ENCODE results near the gene PSMD1. TPM values are rescaled to one million over a fixed set of nuclear protein-coding genes. Genes with fewer than 3 reads are reported as not detected.
"Not testable (repeated sequence)": the region's sequence is repeated elsewhere in the genome, so short reads cannot be mapped to it uniquely, and the experiment has no call there.

Gene PSMD1
- total RNA-seq, 1 experiment from 2014 or later, result 92.1 TPM

GRCh38 chr2:231084565-231084964, 27.9 kb downstream of the PSMD1 start:
- no peaks in the 10 kb centered on the region for H3K9me2 ChIP-seq (replicated peaks; ENCODE audit: insufficient read depth, low read length)

GRCh38 chr2:231088754-231089153, 32.1 kb downstream of the PSMD1 start:
- no peaks in the 10 kb centered on the region for H4K20me1 ChIP-seq (ENCODE audit: insufficient read depth, low read depth, low read length)
- H3K27me3 ChIP-seq (ENCODE audit: low read length), result no peaks in the 10 kb centered on the region
- no peak overlapping the region for H3K9ac ChIP-seq (ENCODE audit: low read length)
- no peaks in the 10 kb centered on the region for H3K9me2 ChIP-seq (replicated peaks; ENCODE audit: insufficient read depth, low read length)
- H3K4me2 ChIP-seq (ENCODE audit: low read depth, low read length, poor library complexity, severe bottlenecking), result no peak overlapping the region
- no peaks in the 10 kb centered on the region for H3K4me1 ChIP-seq (ENCODE audit: low read length)
- H2AFZ ChIP-seq (ENCODE audit: low read length), result no peak overlapping the region
- no peak for DNase-seq
- no peak overlapping the region for H3K27ac ChIP-seq (ENCODE audit: low read length)
- H3K9me3 ChIP-seq (ENCODE audit: low read length), result no peaks in the 10 kb centered on the region
- peaks cover 17% of the 10 kb centered on the region for H3K79me2 ChIP-seq (ENCODE audit: low read length)
- peaks cover 51% of the 10 kb centered on the region for H3K36me3 ChIP-seq (ENCODE audit: insufficient read depth, low read length)
- no peak overlapping the region for H3K4me3 ChIP-seq (ENCODE audit: low read length)

More at GRCh38 chr2:231084565-231084964, 27.9 kb downstream of the PSMD1 start:
- Histone ChIP-seq H3K79me2 (ENCODE audit: low read length) (0 out of 2 replicates have a peak, but pooled peaks cover 5% of the 10 kb centered on the region), H3K9ac (ENCODE audit: low read length) (no peak overlapping the region), H3K27ac (ENCODE audit: low read length) (no peak overlapping the region), H3K4me3 (ENCODE audit: low read length) (no peak overlapping the region), H3K36me3 (ENCODE audit: insufficient read depth, low read length) (peaks cover 70% of the 10 kb centered on the region), H3K27me3 (ENCODE audit: low read length) (no peaks in the 10 kb centered on the region), H4K20me1 (ENCODE audit: insufficient read depth, low read depth, low read length) (no peaks in the 10 kb centered on the region), H3K4me2 (ENCODE audit: low read depth, low read length, poor library complexity, severe bottlenecking) (no peak overlapping the region), H3K4me1 (ENCODE audit: low read length) (no peaks in the 10 kb centered on the region), H2AFZ (ENCODE audit: low read length) (no peak overlapping the region), H3K9me3 (ENCODE audit: low read length) (no peaks in the 10 kb centered on the region)
- no peak for DNase-seq

DNA sequence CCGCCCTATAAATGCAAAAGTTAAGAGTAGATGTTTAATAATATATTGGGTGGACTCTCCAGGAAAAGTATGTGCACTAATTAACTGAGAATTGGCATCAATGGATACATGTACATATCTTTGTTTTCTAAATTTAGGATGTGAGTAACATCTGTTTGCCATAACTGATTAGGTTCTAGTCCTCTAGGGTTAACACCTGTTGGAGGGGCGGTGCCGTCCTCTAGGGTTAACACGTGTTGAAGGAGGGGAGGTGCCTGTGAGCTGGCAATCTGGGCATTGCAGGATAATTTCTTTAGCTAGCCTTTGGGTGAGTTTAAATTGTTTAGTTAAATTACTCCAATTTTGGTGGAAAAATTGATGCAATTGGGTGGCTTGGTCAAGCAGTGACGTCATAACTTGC, 37.3 kb downstream of the PSMD1 start:
- H3K36me3 ChIP-seq (ENCODE audit: insufficient read depth, low read length), result peaks cover 21% of the 10 kb centered on the region; the same call in 1 of the 2 replicates
- DNase-seq, result no peak

DNA sequence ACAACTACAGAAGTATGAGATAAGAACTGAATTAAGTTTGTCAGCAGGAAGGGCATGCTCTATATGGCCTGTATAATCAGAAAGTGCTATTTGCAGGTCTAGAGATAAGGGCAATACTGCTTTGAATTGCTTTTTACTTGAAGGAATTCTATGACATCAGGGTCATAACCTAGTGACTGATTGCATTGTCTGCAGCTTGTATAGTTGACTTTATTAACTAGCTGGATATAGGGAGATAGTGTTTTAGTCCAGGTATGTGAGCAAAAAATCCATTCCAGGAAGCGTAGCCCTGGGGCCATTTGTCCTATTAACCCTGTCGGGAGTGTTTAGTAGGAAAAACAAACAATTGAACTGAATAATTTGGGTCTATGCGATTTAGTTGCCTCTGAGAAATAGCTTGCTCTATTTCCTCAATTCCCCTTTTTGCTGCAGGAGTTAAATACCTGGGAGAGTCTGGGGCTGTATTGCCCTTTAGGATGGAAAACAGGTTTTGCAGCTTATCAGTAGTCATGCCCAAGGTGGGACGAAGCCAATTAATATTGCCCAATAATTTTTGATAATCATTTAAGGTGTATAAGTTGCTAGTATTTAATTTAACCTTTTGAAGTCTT, 38.2 kb downstream of the PSMD1 start:
- no peak overlapping the region for H3K4me3 ChIP-seq (ENCODE audit: low read length)
- no peak overlapping the region for H3K9ac ChIP-seq (ENCODE audit: low read length)
- H2AFZ ChIP-seq (ENCODE audit: low read length), result no peak overlapping the region
- H3K27me3 ChIP-seq (ENCODE audit: low read length), result no peaks in the 10 kb centered on the region
- H3K79me2 ChIP-seq (ENCODE audit: low read length), result peaks cover 29% of the 10 kb centered on the region
- no peaks in the 10 kb centered on the region for H3K9me2 ChIP-seq (replicated peaks; ENCODE audit: insufficient read depth, low read length)
- DNase-seq, result no peak
- H3K27ac ChIP-seq (ENCODE audit: low read length), result no peak overlapping the region
- no peak overlapping the region for H3K4me2 ChIP-seq (ENCODE audit: low read depth, low read length, poor library complexity, severe bottlenecking)
- no peaks in the 10 kb centered on the region for H3K9me3 ChIP-seq (ENCODE audit: low read length)
- H3K36me3 ChIP-seq (ENCODE audit: insufficient read depth, low read length), result peaks cover 18% of the 10 kb centered on the region; the same call in 1 of the 2 replicates
- H4K20me1 ChIP-seq (ENCODE audit: insufficient read depth, low read depth, low read length), result no peaks in the 10 kb centered on the region
- no peaks in the 10 kb centered on the region for H3K4me1 ChIP-seq (ENCODE audit: low read length)

More for the DNA sequence above, 37.3 kb downstream of the PSMD1 start:
- Histone ChIP-seq H3K4me1 (ENCODE audit: low read length) (no peaks in the 10 kb centered on the region), H3K4me2 (ENCODE audit: low read depth, low read length, poor library complexity, severe bottlenecking) (no peak overlapping the region), H3K9me2 (replicated peaks; ENCODE audit: insufficient read depth, low read length) (no peaks in the 10 kb centered on the region), H3K27ac (ENCODE audit: low read length) (no peak overlapping the region), H3K9me3 (ENCODE audit: low read length) (no peaks in the 10 kb centered on the region), H2AFZ (ENCODE audit: low read length) (no peak overlapping the region), H4K20me1 (ENCODE audit: insufficient read depth, low read depth, low read length) (no peaks in the 10 kb centered on the region), H3K27me3 (ENCODE audit: low read length) (no peaks in the 10 kb centered on the region), H3K79me2 (ENCODE audit: low read length) (peaks cover 28% of the 10 kb centered on the region), H3K4me3 (ENCODE audit: low read length) (no peak overlapping the region), H3K9ac (ENCODE audit: low read length) (no peak overlapping the region)

- Histone ChIP-seq H3K4me3 (ENCODE audit: low read length) (no peak overlapping the region), H4K20me1 (ENCODE audit: insufficient read depth, low read depth, low read length) (no peaks in the 10 kb centered on the region), H3K4me1 (ENCODE audit: low read length) (peaks cover 16% of the 10 kb centered on the region), H3K27ac (ENCODE audit: low read length) (no peak overlapping the region), H3K79me2 (ENCODE audit: low read length) (peaks cover 16% of the 10 kb centered on the region), H2AFZ (ENCODE audit: low read length) (no peak overlapping the region), H3K27me3 (ENCODE audit: low read length) (no peaks in the 10 kb centered on the region), H3K36me3 (ENCODE audit: insufficient read depth, low read length) (peaks cover 8% of the 10 kb centered on the region; the same call in 1 of the 2 replicates), H3K4me2 (ENCODE audit: low read depth, low read length, poor library complexity, severe bottlenecking) (no peak overlapping the region), H3K9me3 (ENCODE audit: low read length) (no peaks in the 10 kb centered on the region), H3K9me2 (replicated peaks; ENCODE audit: insufficient read depth, low read length) (no peaks in the 10 kb centered on the region), H3K9ac (ENCODE audit: low read length) (no peak overlapping the region)
- DNase-seq, result peak; percentile 46
Observed at GRCh38 chr2:231099918-231100317, 43.3 kb downstream of the PSMD1 start.

- not testable (repeated sequence) for H4K20me1 ChIP-seq (ENCODE audit: insufficient read depth, low read depth, low read length); H2AFZ ChIP-seq (ENCODE audit: low read length); H3K9me3 ChIP-seq (ENCODE audit: low read length); H3K9me2 ChIP-seq (replicated peaks; ENCODE audit: insufficient read depth, low read length); H3K27ac ChIP-seq (ENCODE audit: low read length); H3K36me3 ChIP-seq (ENCODE audit: insufficient read depth, low read length); H3K4me2 ChIP-seq (ENCODE audit: low read depth, low read length, poor library complexity, severe bottlenecking); H3K4me3 ChIP-seq (ENCODE audit: low read length); H3K27me3 ChIP-seq (ENCODE audit: low read length); H3K9ac ChIP-seq (ENCODE audit: low read length); DNase-seq
- Histone ChIP-seq H3K4me1 (ENCODE audit: low read length) (peaks cover 16% of the 10 kb centered on the region), H3K79me2 (ENCODE audit: low read length) (peaks cover 19% of the 10 kb centered on the region)
Observed at GRCh38 chr2:231100321-231100720, 43.7 kb downstream of the PSMD1 start.

- H3K79me2 ChIP-seq (ENCODE audit: low read length), result peaks cover 21% of the 10 kb centered on the region
- H3K9me2 ChIP-seq (replicated peaks; ENCODE audit: insufficient read depth, low read length), result no peaks in the 10 kb centered on the region
- no peak for DNase-seq
- H3K27ac ChIP-seq (ENCODE audit: low read length), result no peak overlapping the region
- H3K36me3 ChIP-seq (ENCODE audit: insufficient read depth, low read length), result peaks cover 7% of the 10 kb centered on the region; the same call in 1 of the 2 replicates
- H3K27me3 ChIP-seq (ENCODE audit: low read length), result no peaks in the 10 kb centered on the region
- peaks cover 16% of the 10 kb centered on the region for H3K4me1 ChIP-seq (ENCODE audit: low read length)
- no peak overlapping the region for H3K9ac ChIP-seq (ENCODE audit: low read length)
- H3K9me3 ChIP-seq (ENCODE audit: low read length), result no peaks in the 10 kb centered on the region
- H3K4me3 ChIP-seq (ENCODE audit: low read length), result no peak overlapping the region
- H2AFZ ChIP-seq (ENCODE audit: low read length), result no peak overlapping the region
- no peak overlapping the region for H3K4me2 ChIP-seq (ENCODE audit: low read depth, low read length, poor library complexity, severe bottlenecking)
- no peaks in the 10 kb centered on the region for H4K20me1 ChIP-seq (ENCODE audit: insufficient read depth, low read depth, low read length)
Observed at GRCh38 chr2:231100990-231101389, 44.3 kb downstream of the PSMD1 start.

DNA sequence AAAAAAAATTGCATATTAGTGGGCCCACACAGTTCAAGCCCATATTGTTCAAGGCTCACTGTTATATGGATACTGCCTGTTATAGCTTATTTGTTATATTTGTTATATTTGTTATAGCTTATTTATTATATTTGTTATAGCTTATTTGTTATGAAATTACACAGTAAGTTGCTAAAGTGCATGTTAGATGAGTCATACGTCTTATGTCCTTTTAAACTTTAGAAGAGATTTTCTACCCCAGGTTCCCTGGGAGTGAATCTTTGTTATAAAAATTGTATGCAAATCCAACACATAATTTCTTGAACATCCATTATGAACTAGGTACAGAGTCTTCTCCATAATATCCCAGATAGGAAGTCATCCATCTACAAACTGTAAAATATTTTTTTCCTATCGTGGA, 46.1 kb downstream of the PSMD1 start:
- H3K27me3 ChIP-seq (ENCODE audit: low read length), result no peaks in the 10 kb centered on the region
- H3K9me2 ChIP-seq (replicated peaks; ENCODE audit: insufficient read depth, low read length), result no peaks in the 10 kb centered on the region

More for the DNA sequence above, 46.1 kb downstream of the PSMD1 start:
- Histone ChIP-seq H2AFZ (ENCODE audit: low read length) (no peak overlapping the region), H3K4me2 (ENCODE audit: low read depth, low read length, poor library complexity, severe bottlenecking) (no peak overlapping the region), H3K9ac (ENCODE audit: low read length) (no peak overlapping the region), H4K20me1 (ENCODE audit: insufficient read depth, low read depth, low read length) (no peaks in the 10 kb centered on the region), H3K36me3 (ENCODE audit: insufficient read depth, low read length) (peaks cover 5% of the 10 kb centered on the region; the same call in 1 of the 2 replicates), H3K4me3 (ENCODE audit: low read length) (no peak overlapping the region), H3K27ac (ENCODE audit: low read length) (peak overlapping the region; percentile 52; the same call in 1 of the 2 replicates), H3K4me1 (ENCODE audit: low read length) (peaks cover 16% of the 10 kb centered on the region), H3K79me2 (ENCODE audit: low read length) (peaks cover 35% of the 10 kb centered on the region), H3K9me3 (ENCODE audit: low read length) (no peaks in the 10 kb centered on the region)
- DNase-seq, result no peak
